Pulmonary artery endothelial cell (primary cell): ENCODE results near the gene GAREM1. TPM values are rescaled to one million over a fixed set of nuclear protein-coding genes. Genes with fewer than 3 reads are reported as not detected.
"Not testable (repeated sequence)": the region's sequence is repeated elsewhere in the genome, so short reads cannot be mapped to it uniquely, and the experiment has no call there.

Experiments used
- DNase-seq: peaks from one replicate; pipeline ENCODE4 v3.0.0-alpha.2; 2011; ENCODE audit warnings: low read depth, low spot score
- total RNA-seq: library from RNA; depleted of rRNA; stranded (reverse); fragments of >200 nt; gene quantifications from 2 replicates; pipeline ENCODE4 v1.2.3, GENCODE V29; 2014

Gene GAREM1
- total RNA-seq, 1 donor from 2014 or later: 0.40 TPM

DNA sequence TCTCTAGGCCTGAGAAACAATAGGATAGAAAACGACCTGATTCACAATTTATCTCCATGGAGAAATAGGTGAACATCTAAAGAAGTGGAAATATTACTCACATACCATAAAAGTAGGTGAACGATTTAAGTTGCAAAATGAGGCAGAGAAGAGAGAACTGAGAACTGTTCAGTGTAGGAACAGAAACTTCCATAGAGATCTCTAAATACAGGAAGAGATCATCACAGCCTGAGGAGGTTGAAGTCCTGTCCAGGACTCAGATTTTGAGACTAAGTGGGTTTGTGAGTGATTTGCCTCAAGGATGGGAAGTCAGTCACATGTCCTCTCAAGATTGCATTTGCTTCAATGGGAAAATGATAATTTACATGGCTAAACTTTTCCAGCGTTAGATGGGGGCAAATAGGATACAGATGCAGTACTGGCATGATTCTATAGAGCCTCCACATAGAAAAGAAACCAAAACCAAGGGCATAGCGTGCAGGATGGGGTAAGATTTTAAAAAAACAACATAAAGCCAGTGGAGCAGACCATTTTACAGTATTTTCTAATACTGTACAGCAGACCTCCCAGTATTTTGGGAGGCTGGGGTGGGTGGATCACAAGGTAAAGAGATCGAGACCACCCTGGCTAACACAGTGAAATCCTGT lies 212.0 kb downstream of the GAREM1 start:
- DNase-seq: no peak

DNA sequence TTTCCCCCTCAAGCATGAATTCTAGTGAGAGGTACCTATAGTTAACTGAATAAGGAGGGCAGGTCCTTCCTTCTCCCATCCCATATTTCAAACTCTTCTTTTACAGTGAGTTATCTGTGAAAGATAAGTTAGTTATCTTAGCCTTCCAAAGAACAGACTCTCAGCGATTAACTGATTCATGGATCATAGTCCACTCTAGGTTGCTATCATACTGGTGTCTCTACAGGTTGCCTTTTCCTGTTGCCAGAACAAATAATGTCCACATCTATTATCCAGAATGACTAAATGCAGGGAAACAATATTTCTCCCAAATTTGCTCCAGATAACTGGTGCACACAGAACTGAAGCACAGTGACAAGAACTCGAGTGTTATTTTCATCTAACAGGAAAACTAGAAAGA lies 212.5 kb downstream of the GAREM1 start:
- DNase-seq: no peak

DNA sequence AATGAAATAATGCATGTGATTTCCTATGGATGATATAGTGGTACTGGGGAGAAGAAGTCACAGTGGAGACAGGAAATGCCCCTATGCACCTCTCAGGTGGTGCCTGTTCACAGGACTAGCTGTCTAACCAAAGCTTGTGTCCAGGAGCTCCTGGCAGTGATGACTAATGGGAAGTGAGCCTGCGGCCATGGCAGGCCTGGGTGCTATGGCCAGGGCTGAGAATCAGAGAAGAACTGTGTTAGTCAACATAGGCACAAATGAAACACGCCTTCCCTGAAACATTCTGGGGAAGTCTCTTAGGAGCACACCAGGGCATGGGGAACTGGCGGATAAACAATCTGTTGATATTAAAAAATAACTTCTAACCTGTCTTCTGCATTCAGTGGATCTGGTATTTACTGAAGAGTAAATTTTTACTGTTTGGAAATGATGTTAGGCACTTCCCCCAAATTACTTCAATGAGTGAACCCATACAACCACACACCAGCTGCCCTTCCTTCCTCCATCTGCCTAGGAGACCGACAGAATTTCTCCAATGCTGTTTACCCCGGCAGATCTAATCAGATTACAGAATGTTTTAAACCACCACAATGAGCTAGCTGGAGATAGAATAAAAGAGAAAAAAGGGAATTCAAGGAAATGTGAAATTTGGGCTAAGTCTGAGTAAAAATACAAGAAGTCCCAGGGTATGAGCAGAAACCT lies 213.4 kb downstream of the GAREM1 start:
- no peak for DNase-seq

DNA sequence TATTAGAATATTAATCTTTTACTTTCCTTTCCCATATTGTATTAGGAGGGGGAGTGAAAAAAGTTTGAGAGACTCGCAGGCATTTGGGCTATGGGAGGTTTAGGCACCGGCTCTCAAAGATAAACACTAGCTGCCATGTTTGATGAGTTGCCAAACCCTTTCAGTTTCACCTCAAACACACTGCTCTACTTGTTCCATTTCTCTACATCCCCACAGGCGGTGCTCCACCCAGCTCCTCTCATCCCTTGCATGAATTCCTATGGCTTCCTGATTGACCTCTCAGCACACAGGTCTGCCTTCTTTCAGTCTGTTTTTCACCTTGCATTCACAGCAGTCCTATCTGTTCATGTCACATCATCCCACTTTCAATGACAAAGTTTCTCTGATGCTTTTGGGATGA lies 215.1 kb downstream of the GAREM1 start:
- no peak for DNase-seq

DNA sequence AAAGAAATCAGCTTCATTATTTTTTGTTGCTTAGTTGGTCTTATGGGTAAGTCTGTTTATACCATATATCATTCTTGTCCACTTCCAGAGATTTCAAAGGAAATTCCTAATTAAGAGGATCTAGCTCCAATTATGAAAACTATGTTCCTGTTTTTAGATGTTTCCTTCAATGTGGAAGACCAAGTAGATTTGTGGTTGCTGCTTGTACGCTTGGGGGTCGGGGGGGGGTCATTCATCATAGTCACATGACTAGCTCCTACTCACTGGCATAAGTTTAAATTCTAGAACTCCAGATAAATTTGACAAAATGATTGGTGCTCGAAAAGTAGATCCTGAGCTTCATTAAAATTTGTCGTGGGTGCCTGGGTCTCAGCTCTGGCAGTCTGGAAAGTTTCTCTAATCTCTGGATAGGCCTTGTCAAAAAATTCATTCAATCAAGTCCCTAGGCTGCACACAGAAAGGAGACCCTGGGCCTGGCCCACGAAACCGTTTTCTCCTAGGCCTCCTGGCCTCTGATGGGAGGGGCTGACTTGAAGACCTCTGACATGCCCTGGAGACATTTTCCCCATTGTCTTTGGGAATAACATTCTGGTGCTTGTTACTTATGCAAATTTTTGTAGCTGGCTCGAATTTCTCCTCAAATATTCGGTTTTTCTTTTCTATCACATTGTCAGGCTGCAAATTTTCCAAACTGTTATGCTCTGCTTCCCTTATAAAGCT lies 218.4 kb downstream of the GAREM1 start:
- DNase-seq: no peak

DNA sequence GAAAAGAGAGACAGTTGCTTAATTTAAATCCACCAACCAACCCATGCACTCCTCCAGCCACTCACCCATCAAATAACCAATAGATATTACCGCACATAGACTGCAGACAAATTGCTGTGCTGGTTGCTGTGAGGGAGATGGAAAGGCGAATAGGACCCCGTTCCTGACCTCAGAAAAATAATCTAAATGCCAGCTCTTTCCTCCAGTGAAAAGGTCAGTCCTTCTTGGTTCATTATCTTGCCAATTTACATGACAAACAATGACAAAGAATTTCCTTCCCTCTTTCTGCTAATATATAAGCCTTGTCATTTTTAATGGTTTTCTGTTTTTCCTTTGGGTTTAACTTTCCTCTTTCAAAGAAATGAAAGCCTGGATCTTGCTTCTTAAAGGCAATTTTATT lies 219.2 kb downstream of the GAREM1 start:
- DNase-seq: no peak

DNA sequence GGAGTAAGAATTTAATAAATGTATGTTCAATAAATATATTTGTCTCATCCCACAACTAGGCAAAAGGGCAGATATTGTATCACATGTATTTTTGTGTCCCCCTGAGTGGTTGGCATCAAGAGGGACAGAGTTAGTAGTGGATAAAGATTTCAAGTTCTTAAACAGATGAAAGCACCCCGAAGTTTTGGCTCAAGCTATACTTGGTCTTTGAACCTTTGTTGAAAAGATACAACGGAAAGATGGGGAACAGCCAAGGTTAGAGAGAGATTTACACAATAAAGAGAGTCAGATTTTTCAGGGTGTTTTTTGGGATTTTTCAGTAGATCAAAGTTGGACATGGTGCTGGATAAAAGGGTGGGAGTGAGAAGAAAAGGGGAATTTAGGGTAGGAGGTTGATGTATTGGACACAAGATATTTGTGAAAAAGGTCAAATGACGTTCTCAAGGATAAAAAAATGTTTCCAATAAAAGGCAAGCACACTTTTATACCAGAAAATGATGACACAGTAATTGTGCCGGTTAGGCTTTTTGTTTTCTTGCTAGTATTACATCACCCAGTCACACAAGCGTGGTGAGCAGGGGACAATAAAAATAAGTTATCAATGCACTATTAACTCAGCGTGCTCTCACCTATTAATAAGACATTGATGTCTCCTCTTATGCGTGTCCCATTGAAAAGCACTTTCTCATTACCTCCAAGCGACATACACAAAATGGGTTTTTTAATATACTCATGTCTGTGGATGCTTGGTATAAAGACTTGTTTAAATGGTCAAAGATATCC lies 221.3 kb downstream of the GAREM1 start:
- no peak for DNase-seq

DNA sequence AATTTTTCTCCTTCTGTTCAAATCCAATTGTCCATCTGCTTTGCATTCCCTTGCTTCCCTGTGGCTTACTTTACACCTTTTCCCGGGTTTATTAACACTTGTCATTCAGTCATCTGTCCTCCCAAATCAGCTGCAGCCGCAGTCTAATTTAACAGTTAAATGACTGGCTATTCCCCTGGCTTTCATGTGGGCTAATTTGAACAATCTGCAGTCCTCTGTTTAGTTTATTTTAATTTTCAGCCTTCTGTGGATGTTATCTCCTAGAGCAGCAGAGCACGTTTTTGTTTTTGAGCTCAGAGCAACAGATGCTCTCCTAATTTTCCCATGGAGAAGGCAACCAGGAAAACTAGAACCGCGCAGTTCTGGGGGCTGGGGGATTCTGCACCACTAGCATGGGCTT lies 225.8 kb downstream of the GAREM1 start:
- DNase-seq: no peak

DNA sequence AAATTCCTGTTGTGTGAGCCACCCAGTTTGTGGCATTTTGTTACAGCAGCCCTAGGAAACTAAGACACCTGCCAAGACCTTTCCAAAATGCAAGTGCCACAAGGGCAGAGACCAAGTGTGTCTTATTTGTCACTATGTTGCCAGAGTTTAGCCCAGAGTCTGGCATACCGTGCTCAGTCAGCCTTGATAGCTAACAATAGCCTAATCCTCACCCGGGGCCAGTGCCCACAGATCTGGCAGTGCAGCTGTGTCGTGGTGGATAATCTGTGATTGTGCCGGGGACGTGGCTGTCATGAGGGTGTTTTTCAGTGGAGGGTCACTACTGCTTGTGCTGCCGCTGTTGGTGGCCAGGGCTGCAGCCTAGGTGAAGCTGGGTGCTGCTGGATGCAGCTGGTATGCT lies 227.3 kb downstream of the GAREM1 start:
- no peak for DNase-seq

DNA sequence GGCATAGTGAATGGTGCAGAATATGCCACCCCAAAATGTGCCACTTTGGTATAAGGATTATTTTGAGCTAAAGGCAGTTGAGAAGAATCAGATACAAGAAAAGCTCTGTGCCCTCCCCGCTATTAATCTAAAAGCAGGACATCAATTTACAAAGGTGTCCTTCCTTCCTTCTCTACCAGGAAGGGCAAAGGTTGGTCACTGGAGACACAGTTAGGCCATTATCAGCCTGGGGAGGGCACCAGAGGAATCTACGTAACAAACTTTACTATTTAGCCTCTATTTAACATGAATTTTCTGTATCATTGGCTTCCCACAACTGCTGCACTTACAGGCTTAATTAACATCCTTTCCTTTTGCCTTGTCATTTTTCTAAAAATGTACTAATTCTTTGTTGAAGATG lies 228.3 kb downstream of the GAREM1 start:
- no peak for DNase-seq

DNA sequence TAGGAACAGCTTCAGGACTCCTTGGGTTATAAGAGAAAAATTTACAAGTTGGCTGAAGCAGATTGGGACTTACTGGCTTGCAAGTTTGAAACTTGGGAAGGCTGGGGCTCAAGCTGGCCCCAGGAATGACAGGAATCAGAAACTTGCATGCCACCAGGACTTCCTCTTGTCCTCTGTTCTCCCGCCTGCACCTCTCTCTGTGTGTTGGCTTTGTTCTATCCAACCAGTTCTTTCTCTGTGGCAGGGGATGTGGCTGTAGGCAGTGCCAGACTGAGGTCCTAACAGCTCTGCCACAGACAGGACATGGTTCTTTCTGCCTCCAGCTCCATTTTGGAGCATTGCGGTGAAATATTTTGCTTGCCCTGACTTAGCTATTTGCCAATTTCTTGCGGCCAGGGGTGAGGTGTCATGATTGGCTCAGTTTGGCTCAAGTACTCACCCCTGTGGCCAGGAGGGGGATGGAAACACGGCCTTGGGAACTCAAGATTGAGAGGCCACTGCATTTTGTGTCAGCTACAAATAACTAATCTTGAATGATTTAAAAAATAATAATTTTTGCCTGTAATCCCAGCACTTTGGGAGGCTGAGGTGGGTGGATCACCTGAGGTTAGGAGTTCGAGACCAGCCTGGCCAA lies 231.9 kb downstream of the GAREM1 start:
- no peak for DNase-seq

DNA sequence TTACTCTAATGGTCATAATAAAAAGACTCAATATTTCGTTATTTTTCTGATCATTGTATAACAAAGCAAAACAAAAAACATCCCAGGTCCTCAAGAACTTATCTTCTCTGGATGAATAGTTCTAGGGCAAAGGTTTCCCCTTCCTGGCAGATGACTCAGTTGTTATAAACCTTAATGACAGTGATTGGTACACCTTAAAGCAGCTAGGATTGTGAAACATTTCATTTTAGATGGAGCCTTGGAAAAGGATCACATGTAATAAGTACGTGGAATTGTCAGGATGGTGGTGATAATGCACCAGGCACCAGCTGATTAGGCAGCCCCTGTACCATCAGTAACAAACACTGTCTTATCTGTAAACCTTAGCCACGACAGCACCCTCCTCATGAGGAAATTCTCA lies 233.6 kb downstream of the GAREM1 start:
- DNase-seq: no peak

DNA sequence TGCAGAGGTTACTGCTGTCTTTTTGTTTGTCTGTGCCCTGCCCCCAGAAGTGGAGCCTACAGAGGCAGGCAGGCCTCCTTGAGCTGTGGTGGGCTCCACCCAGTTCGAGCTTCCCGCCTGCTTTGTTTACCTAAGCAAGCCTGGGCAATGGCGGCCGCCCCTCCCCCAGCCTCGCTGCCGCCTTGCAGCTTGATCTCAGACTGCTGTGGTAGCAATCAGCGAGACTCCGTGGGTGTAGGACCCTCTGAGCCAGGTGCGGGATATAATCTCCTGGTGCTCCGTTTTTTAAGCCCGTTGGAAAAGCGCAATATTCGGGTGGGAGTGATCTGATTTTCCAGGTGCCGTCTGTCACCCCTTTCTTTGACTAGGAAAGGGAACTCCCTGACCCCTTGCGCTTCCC lies 237.3 kb downstream of the GAREM1 start:
- not testable (repeated sequence) for DNase-seq

DNA sequence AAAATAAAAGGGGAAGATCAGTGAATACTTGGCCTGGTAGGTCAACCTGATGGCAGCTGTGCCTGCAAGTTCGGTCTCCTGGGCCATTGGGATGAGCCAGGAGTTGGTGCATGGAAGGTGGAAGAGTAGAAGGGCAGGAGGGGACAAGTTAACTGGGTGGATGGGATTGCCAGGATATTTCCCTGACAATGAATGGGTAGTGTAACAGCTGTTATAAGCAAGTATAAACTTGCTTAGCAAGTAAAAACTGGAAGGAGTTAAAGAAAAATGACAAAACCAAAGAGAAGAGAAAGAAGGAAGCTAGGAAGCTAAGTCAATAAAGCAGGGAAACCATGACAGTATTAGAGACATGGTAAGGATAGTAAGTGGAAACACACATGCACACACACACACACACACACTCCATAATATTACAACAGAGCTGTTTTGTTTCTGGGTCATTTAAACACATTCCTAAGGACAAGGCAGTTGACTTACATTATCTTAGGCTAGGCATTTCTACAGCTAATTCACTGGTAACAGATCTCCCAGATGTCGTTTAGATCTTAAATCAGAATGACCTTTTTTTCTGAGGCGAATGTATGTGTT lies 251.2 kb downstream of the GAREM1 start:
- no peak for DNase-seq

DNA sequence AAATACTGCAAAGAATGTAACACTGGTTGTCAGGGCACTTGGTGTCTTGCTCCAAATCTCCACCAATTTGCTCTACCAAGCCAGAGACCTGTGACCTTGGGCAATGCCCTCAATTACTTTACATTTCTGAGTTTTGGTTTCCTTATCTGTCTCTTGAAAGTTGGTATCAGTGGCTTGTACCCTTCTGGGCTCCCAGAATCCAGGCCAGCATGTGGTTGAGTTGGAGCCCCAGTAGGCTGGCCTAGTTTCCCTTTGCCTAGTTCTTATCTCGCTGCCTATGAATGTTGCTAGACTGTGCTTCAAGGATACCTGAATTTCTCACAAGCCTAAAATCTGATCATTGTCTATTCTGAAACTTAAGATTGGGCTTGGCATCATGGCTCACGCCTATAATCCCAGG lies 254.3 kb downstream of the GAREM1 start:
- no peak for DNase-seq

DNA sequence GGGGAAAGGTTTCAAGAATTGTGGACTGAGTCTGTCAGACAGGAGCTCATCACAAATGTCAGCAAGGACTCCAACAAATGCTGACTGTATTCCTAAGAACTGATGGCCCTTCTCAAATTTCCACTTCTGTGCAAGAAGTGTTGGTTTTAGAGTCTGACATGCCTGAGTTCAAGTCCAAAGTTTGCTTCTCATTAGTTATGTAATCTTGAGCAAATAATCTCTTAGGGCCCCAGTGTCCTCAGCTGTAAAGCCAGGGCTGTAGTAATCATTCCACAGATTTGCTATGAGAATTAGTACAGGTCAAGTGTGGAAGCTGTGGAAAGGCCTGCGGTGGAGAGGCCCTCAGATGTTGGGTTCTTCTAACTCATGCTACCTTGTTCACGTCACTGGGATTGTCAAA lies 257.0 kb downstream of the GAREM1 start:
- DNase-seq: no peak
